CD4-positive, alpha-beta T cell treated with Interleukin-6 at 100 ng/mL for 8 hours (primary cell): Measurements from ENCODE around the gene CASKIN2.
A peak's percentile ranks its signal among the peaks of the same experiment; 100 is the strongest.

Experiments
- DNase-seq: peaks from one replicate; pipeline ENCODE4 v3.0.0-alpha.2; 2020; ENCODE audit warnings: mixed read lengths, low spot score

The CASKIN2 gene

DNA sequence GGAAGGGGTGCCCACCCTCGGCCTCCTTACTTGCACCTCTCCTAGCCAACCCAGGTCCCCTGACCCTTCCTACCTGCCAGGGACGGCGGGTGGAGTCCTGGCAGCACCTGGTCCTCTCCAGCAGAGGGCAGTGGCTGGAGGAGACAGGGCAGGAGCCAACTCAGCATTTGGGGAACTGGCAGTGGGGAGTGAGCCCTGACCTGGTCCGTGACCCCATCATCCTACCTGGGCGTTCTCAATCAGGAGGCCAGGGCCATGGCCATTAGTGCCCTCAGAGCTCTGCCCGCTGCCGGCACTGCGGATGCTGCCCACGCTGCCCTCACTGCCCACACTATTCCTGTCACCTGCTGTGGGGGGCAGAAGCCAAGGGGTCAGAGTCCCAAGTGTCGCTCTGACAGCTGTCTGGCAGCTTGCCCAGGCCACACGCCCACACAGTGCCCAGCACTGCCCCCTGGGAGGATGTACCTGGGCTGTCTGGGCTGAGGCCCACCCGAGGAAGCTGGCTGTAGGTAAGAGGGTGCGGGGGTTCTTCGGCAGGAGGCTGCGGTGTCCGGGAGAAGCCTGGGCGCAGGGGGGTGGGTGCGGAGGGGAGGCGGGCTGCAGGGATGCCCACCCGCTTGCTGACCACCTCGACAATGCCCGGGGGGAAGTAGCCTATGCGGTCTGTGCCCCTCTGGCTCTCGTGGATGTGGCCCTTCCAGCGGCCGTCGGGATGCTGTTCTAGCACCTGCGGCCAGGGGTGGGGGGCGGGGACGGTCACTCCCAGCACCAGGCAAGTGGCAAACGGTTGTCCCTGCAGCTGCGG lies 10.8 kb downstream of the CASKIN2 start:
- DNase-seq = peak; percentile 33

DNA sequence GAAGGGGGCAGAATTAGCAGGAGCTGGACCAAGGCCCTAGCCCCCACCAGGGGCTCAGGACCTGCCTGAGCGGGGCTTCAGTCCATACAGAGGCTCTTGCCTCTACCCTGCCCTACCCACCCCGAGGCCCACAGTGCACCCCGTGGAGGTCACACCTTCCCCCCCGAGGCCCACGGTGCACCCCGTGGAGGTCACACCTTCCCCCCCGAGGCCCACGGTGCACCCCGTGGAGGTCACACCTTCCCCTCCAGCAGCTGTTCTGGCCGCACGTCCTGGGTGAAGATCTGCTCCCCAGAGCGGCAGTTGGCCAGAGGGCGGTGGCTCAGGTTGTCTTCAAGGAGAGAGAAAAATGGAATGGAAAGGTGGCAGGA lies 11.4 kb downstream of the CASKIN2 start:
- DNase-seq = no peak

GRCh38 chr17:75503337-75503950 lies 11.9 kb downstream of the CASKIN2 start:
- no peak for DNase-seq

GRCh38 chr17:75502721-75503329 lies 12.5 kb downstream of the CASKIN2 start:
- DNase-seq = no peak

GRCh38 chr17:75502072-75502720 lies 13.1 kb downstream of the CASKIN2 start:
- DNase-seq = no peak

DNA sequence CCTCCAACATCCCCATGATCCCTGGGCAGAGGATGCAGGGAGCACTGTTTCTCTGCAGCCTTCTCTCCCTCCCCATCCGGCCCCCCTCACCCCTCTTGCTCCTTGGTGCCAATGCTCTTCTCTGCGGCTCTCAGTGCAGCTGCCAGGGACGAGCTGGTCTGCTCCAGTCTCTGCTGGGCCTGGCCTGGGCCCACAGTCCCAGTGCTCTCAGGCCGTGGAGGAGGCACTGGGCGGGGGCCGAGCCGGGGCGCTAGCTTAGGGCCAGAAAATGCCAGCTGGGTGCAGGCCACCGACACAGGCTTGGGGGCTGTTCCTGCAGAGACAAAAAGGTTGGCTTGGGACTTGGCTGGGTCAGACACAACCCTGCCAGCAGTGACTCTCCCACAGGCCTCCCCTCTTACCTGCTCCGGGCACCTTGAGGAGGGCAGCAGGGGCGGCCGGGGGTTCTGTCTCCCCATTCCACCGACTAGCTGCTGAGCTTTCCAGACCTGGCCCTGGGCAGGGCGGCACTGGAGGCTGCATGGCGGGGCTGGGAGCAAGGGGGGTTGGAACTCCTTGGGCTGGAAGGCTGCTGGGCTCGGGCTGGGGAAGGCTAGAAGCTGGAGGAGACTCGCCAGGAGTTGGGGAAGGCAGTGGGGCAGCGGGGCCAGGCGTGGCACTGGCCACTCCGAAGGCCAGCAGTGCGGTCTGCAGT lies 13.8 kb downstream of the CASKIN2 start:
- DNase-seq = no peak

DNA sequence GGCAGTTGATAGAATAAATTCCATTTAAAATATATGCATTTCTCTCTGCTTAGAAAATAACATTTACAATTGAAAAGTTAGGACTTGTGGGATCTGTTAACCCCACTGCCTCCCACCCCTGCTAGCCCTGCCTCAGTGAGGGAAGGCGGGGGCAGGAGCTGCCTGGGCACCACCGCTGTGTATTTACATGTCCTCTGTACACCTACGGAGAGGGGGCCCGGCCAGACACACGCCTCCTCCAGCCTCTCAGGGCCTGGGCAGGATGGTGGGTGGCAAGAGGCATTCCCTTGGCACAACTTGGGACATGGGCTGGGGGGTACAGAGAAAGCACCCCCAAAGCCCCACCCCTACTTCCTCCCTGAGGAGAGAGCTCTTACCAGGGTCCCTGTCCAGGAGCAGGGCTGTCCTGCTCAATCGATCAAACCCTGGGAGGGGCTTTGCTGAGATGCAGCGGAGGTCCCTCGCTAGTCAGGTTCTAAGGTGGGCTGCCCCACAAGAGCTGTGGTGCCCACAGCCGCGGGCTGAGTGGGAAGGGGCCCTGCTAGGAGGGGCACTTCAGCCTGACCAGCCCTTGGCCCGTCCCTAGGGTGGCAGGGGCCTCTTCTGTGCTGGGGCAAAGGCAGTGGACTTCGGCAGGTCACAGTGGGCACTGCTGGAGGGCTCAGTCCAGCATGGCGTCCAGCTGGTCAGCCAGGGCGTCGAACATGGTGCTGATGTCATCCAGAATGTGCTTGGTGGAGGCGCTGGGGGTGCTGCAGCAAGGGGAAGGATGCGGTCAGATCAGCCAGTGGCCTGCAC lies 14.7 kb downstream of the CASKIN2 start:
- no peak for DNase-seq

DNA sequence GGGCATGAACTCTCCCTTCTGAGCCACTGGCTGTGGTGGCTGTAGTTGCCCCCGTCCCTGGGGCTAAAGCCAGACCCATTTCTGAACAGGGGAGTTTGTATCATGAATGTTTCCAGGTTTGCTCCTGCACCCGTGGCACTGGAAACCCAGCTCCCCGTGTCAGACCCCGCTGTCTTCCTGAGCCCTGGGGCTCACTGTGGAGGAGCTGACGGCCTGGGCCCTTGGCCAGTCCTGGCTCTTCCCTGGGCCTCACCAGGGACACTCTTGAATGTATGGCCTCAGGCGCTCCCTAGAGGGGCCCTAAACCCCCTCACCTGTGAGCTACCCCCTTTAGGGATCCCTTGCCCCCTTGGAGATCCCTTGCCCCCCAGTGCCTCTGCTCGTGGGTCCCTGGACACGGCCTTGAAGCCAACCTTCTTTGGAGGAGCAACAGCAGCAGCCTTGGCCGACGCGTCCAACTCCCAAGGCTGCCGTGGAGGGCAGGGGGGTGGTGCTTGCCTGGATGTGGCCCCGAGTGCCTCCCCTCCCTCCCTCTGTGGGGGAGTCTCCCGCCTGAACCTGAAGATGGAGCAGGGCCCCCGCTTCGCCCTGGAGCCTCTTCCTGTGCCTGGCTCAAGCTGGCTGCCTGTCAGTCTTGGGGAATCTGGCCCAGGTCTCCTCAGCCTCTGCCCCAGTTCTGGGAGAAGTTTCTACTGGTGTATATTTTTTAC lies 15.9 kb downstream of the CASKIN2 start:
- no peak for DNase-seq

DNA sequence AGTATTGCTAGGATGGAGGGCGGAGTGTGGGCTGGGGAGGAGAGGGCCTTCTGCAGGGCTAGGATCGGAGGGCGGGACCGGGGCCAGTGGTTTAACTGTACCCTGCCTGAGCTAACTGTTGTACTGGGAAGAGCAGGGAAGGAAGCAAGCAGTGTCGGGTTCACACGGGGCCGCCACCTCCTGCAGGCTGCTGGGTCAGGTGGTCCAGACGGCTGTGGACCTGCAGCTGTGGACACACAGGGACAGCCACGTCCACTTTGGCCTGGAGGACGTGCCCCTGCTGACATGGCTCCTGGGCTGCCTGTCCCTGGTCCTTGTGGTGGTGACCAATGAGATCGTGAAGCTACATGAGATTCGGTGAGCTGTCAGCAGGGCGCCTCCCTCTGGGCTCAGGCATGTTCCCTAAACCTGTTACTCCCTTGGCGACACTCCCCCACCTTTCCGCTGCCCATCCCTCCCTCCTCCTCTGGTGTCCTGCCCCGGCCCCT lies 16.6 kb downstream of the CASKIN2 start:
- no peak for DNase-seq

GRCh38 chr17:75498039-75498725 lies 17.2 kb downstream of the CASKIN2 start:
- DNase-seq = no peak

GRCh38 chr17:75496005-75496404 lies 19.3 kb downstream of the CASKIN2 start:
- no peak for DNase-seq

DNA sequence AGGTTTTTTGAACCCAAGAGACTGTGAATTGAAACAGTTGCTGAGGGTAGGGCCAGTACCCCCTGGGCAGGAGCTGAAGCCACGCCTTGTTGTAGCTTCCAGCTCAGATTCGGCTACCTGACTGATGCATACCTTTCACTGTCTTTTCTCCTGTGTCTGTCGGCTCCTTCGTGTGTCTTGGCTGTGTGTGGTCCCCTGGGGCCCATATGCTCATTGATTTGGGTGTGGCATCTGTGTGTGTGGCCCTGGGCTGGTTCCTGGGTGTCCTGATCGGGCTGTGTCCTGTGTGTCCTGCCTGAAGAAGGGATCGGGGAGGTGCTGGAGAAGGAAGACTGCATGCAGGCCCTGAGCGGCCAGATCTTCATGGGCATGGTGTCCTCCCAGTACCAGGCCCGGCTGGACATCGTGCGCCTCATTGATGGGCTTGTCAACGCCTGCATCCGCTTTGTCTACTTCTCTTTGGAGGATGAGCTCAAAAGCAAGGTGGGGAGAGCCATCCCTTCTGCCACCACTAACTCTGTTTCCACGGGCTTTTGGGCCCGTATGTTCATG lies 20.9 kb downstream of the CASKIN2 start:
- no peak for DNase-seq

DNA sequence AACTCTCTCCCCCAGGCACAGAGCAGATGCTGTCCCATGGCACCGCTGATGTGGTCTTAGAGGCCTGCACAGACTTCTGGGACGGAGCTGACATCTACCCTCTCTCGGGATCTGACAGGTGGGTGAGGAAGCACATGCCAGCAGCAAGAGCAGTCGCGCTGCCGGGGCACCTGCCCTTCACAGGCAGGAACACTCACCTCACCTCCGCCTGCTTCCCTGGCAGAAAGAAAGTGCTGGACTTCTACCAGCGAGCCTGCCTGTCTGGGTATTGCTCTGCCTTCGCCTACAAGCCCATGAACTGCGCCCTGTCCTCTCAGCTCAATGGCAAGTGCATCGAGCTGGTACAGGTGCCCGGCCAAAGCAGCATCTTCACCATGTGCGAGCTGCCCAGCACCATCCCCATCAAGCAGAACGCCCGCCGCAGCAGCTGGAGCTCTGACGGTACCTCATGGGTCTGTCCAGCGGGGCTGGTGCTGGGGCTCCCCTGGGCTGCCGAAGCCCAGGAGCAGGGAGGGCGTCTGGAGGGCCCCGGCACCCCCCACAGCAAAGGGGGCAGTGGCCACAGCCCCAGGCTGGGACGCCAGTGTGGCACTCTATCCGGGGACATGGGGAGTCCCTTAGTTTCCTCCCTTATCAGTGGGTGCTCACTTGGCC lies 21.7 kb downstream of the CASKIN2 start:
- DNase-seq = no peak

DNA sequence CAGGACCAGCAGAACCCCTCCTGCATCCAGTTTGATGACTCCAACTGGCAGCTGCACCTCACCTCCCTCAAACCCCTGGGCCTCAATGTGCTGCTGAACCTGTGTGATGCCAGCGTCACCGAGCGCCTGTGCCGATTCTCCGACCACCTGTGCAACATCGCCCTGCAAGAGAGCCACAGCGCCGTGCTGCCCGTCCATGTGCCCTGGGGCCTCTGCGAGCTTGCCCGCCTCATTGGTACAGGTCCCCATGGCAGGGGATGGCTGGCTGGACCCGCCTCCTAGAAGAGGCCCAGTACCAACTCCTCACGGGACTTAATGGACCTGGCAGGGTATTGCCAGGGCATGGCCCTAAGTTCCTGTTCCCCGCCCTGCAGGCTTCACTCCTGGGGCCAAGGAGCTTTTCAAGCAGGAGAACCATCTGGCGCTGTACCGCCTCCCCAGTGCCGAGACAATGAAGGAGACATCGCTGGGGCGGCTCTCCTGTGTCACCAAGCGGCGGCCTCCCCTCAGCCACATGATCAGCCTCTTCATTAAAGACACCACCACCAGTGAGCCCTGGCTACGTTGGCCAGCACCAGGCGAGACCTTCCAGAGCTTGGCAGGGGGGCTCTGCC lies 22.7 kb downstream of the CASKIN2 start:
- DNase-seq = no peak

- DNase-seq = no peak
Measured at GRCh38 chr17:75491680-75492079, 23.7 kb downstream of the CASKIN2 start.

- DNase-seq = no peak
Measured at GRCh38 chr17:75490953-75491649, 24.2 kb downstream of the CASKIN2 start.

GRCh38 chr17:75490173-75490743 lies 25.1 kb downstream of the CASKIN2 start:
- DNase-seq = no peak

DNA sequence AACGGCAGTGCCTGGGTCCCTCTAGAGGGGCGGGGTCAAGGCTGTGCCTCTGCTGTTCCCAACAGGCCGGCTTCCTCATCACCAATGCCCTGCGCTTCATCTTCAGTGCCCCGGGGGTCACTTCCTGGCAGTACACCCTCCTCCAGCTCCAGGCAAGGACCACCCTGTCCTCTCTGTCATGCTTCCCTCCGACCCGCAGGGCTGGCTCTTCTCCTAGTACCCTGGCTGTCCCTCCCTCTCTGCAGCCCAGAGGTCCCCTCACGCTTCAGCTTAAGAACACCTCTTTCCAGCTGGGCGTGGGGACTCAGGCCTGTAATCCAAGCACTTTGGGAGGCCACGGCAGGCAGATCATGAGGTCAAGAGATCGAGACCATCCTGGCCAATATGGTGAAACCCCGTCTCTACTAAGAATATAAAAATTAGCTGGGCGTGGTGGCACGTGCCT lies 25.8 kb downstream of the CASKIN2 start:
- DNase-seq = no peak
